NCI-H1694 (cell line): ENCODE data around the gene COMT.
"Not testable (repeated sequence)": the region's sequence is repeated elsewhere in the genome, so short reads cannot be mapped to it uniquely, and the experiment has no call there.

Source experiments
- DNase-seq: peaks from one replicate; lab custom pipeline; 2025; lab: John Stamatoyannopoulos, UW

Gene COMT

GRCh38 chr22:19909350-19910179 lies 32.0 kb upstream of the COMT start:
- DNase-seq, result peak; percentile 58

DNA sequence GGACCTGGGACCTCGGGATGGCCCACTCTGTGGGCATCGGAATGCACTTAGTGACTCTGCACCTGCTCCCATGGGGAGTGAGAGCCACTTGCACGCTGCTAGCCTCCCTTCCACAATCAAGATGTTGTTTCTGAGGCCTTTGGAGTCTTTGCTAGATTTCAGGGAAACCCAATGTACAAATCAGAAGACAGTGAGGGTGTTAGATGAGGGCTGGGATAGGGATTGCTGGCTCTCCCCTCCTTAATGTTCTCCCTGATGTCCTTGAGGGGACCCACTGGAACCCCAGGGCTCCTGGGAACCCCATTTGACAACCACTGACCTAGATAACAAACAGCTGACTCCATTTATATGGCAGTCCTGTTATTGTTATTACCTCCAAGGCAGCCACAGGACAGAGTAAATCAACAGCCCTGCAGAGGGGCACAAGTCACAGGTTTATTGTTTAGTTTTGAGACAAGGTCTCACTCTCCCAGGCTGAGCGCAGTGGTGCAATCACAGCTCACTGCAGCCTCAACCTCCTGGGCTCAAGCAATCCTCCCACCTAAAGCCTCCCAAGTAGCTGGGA lies 31.3 kb upstream of the COMT start:
- DNase-seq, result no peak

GRCh38 chr22:19911540-19912270 lies 29.9 kb upstream of the COMT start:
- DNase-seq, result no peak

GRCh38 chr22:19912271-19912999 lies 29.1 kb upstream of the COMT start:
- DNase-seq, result no peak

- DNase-seq, result no peak
Measured at GRCh38 chr22:19913337-19913936, 28.1 kb upstream of the COMT start.

GRCh38 chr22:19914201-19914943 lies 27.2 kb upstream of the COMT start:
- no peak for DNase-seq

GRCh38 chr22:19915287-19915954 lies 26.2 kb upstream of the COMT start:
- no peak for DNase-seq

DNA sequence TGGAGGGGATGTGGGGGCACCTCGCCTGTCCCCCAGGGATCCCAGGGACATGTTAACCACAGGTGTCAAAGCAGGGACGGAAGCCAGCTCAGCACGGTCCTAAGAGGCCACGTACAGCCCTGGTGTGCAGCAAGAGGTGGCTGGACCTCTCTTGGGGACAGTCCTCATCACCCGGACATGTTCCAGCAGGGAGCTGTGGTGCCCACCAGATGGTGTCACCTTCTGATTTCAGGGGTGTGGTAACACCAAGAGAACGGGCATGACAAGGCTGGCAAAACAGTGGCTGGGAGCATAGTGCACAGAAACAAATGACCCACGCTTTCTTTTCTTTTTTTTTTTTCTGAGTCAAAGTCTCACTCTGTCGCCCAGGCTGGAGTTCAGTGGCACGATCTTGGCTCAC lies 25.6 kb upstream of the COMT start:
- DNase-seq, result no peak

- DNase-seq, result no peak
Measured at GRCh38 chr22:19916941-19917340, 24.6 kb upstream of the COMT start.

DNA sequence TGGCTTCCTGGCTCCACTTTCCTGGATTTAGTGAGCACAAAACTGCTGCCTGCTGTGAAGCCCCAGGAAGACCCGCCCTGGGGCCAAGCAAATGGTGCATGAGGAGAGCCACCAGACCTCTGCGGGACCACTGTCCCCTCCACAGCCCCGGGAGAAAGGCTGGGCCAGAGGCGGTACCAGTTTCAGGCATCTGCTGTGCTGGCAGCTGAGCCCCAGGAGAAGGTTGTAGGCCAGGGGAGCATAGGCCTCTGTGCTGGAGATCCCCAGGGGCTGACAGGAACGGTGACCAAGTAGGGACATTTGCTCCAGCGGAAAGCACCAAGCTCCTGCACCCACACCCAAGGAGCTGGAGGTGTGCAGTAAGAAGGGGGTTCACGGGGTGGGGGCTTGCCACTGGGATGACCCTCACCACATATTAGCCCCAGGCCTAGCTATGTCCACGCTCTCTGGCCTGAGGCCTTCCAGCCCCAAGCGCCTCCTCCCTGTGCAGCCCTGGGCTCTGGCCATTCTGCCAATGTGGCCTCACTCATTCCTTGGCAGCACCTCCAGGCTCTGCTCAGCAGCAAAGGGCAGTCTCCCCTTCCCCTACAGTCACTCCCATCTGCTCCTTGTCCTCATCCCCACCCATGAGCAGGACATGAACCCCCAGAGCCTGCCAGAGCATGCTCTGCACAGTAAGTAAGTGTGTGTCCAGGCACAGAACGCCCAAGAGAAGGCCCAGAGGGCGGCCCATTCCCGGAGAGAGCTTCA lies 24.0 kb upstream of the COMT start:
- no peak for DNase-seq

- no peak for DNase-seq
Measured at GRCh38 chr22:19918332-19919106, 23.1 kb upstream of the COMT start.

- DNase-seq, result no peak
Measured at GRCh38 chr22:19919701-19920363, 21.7 kb upstream of the COMT start.

DNA sequence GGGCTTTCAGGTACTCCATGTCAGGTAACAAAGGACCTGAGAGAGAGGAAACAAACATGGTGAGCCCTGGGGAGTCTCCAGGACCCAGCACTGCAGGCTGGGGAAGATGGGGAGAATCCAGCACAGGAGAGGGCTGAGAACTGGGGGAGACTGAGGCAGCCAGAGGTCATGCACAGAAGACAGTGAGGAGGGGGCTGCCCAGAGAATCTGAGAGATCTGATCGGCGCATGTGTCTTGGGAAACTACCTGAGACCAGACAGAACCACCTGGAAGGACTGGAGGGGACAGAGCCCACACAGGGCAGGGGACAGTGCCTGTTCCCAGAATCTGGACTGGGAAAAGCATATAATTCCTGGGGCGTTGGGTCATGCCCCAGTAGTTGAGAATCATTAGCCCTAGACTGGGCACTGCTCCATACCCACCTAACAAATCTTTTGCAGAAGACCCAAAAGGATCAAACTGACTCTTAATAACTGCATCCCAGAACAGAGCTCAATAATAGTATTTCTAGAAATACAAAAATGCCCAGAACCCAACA lies 20.0 kb upstream of the COMT start:
- DNase-seq, result no peak

DNA sequence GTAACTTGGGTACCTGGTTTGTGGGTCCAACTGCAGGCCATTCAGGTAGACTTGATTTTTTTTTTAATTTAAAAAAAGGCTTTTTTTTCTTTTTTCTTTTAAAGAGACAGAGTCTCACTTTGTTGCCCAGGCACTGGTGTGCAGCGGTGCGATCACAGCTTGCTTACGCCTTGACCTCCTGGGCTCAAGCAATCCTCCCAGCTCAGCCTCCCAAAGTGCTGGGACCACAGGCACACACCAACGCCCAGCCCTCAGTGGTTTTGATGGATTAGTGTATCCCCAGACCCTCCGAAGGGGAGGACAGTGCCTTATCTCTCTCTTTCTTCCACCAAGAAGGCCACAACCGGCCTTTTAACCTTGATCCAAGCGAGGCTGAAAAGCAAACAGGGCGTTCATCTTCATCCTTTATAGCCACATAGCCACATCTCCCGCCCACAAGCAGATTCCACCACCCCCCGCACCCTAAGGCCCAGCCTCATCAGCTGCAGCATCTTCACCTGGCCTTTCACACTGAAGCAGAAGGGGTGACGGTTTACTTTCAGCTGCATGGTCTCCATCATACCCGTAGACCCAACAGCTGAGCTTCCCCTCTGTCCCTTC lies 17.6 kb upstream of the COMT start:
- no peak for DNase-seq

- not testable (repeated sequence) for DNase-seq
Measured at GRCh38 chr22:19926028-19926427, 15.5 kb upstream of the COMT start.

DNA sequence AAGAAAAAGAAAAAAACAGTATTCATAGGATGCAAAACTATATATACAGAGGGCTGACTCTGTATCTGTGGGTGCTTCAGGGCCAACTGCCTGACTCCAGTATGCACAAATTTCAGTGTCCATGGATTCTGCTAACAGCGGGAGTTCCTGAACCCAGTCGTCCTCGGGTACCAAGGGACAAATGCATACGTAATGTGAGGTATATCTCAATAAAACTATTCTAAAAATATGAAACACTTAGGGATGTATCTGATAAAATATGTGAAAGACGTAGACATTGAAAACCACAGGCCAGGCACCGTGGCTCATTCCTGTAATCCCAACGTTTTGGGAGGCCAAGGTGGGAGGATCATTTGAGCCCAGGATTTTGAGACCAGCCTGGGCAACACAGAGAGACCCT lies 13.9 kb upstream of the COMT start:
- DNase-seq, result no peak

DNA sequence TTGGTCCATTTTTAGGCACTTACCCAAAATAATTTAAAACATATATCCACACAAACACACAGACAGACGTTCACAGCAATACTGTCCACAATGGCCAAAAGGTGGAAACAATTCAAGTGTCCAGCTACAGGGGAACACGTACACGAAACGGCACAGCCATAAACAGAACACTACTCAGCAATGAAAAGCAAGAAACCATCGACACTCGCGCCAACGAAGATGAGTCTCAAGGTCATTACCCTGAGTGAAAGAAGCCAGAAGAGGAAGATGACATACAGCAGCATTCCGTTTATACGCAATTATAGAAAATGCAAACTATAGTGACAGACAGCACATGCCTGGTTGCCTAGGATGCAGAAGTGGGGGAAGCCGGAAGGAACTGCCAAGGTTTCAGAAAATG lies 13.4 kb upstream of the COMT start:
- DNase-seq, result no peak
